ENCODE results near the gene VTI1A.

GRCh38 chr10:112823604-112824003 lies 376.6 kb downstream of the VTI1A start:
- TF ChIP-seq, protein P1, sequence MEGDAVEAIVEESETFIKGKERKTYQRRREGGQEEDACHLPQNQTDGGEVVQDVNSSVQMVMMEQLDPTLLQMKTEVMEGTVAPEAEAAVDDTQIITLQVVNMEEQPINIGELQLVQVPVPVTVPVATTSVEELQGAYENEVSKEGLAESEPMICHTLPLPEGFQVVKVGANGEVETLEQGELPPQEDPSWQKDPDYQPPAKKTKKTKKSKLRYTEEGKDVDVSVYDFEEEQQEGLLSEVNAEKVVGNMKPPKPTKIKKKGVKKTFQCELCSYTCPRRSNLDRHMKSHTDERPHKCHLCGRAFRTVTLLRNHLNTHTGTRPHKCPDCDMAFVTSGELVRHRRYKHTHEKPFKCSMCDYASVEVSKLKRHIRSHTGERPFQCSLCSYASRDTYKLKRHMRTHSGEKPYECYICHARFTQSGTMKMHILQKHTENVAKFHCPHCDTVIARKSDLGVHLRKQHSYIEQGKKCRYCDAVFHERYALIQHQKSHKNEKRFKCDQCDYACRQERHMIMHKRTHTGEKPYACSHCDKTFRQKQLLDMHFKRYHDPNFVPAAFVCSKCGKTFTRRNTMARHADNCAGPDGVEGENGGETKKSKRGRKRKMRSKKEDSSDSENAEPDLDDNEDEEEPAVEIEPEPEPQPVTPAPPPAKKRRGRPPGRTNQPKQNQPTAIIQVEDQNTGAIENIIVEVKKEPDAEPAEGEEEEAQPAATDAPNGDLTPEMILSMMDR (conservative IDR thresholded peaks at IDR 0.05; ENCODE audit: low read depth, low read length), result no peak
- TF ChIP-seq MAFK (IDR thresholded peaks at IDR 0.05; ENCODE audit: low read depth, low read length), result no peak
- no peak for TF ChIP-seq POLR2A (IDR thresholded peaks at IDR 0.05; ENCODE audit: low read depth, low read length)
- TF ChIP-seq CEBPB (IDR thresholded peaks at IDR 0.05; ENCODE audit: low read depth, low read length), result no peak
- TF ChIP-seq, protein P2, sequence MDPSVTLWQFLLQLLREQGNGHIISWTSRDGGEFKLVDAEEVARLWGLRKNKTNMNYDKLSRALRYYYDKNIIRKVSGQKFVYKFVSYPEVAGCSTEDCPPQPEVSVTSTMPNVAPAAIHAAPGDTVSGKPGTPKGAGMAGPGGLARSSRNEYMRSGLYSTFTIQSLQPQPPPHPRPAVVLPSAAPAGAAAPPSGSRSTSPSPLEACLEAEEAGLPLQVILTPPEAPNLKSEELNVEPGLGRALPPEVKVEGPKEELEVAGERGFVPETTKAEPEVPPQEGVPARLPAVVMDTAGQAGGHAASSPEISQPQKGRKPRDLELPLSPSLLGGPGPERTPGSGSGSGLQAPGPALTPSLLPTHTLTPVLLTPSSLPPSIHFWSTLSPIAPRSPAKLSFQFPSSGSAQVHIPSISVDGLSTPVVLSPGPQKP (IDR thresholded peaks at IDR 0.05; ENCODE audit: borderline replicate concordance, low read depth, low read length), result no peak
- no peak for TF ChIP-seq FOS (IDR thresholded peaks at IDR 0.05; ENCODE audit: low read depth, low read length)
- TF ChIP-seq RCOR1 (IDR thresholded peaks at IDR 0.05; ENCODE audit: insufficient replicate concordance, low read length), result no peak

All from IMR-90 (cell line).